ENCODE results near the gene SYK. TPM values are rescaled to one million over a fixed set of nuclear protein-coding genes. Genes with fewer than 3 reads are reported as not detected.

Gene SYK
- total RNA-seq, 1 donor: not detected

GRCh38 chr9:90834828-90835595, 33.4 kb downstream of the SYK start:
- no peak for TF ChIP-seq CTCF (IDR thresholded peaks at IDR 0.05; ENCODE audit: insufficient read depth, low read depth, low read length)
- no peak overlapping the region for H3K4me3 ChIP-seq (ENCODE audit: low read depth, low read length)
- DNase-seq (ENCODE audit: low read depth): no peak

- TF ChIP-seq CTCF (IDR thresholded peaks at IDR 0.05; ENCODE audit: insufficient read depth, low read depth, low read length): no peak
- peak; percentile 1 for DNase-seq (ENCODE audit: low read depth)
- H3K4me3 ChIP-seq (ENCODE audit: low read depth, low read length): no peak overlapping the region
These were observed 34.9 kb downstream of the SYK start for GRCh38 chr9:90836411-90837080.

GRCh38 chr9:90838098-90838497, 36.5 kb downstream of the SYK start:
- TF ChIP-seq CTCF (IDR thresholded peaks at IDR 0.05; ENCODE audit: insufficient read depth, low read depth, low read length): no peak
- no peak overlapping the region for H3K4me3 ChIP-seq (ENCODE audit: low read depth, low read length)
- no peak for DNase-seq (ENCODE audit: low read depth)

GRCh38 chr9:90838581-90839154, 37.0 kb downstream of the SYK start:
- H3K4me3 ChIP-seq (ENCODE audit: low read depth, low read length): no peak overlapping the region
- TF ChIP-seq CTCF (IDR thresholded peaks at IDR 0.05; ENCODE audit: insufficient read depth, low read depth, low read length): no peak
- no peak for DNase-seq (ENCODE audit: low read depth)

- no peak for DNase-seq (ENCODE audit: low read depth)
- TF ChIP-seq CTCF (IDR thresholded peaks at IDR 0.05; ENCODE audit: insufficient read depth, low read depth, low read length): no peak
- no peak overlapping the region for H3K4me3 ChIP-seq (ENCODE audit: low read depth, low read length)
These were observed 37.6 kb downstream of the SYK start for GRCh38 chr9:90839183-90839728.

- no peak for DNase-seq (ENCODE audit: low read depth)
- TF ChIP-seq CTCF (IDR thresholded peaks at IDR 0.05; ENCODE audit: insufficient read depth, low read depth, low read length): no peak
These were observed 39.1 kb downstream of the SYK start for GRCh38 chr9:90840696-90841095.

More at GRCh38 chr9:90840696-90841095, 39.1 kb downstream of the SYK start:
- H3K4me3 ChIP-seq (ENCODE audit: low read depth, low read length): no peak overlapping the region

Data from fibroblast of villous mesenchyme (primary cell).